Measurements from ENCODE around the gene SUMO2.

SUMO2 gene

GRCh38 chr17:75205793-75206163 is 23.0 kb upstream of the SUMO2 start:
- no peak for DNase-seq (ENCODE audit: low read depth)
- TF ChIP-seq, protein P1, sequence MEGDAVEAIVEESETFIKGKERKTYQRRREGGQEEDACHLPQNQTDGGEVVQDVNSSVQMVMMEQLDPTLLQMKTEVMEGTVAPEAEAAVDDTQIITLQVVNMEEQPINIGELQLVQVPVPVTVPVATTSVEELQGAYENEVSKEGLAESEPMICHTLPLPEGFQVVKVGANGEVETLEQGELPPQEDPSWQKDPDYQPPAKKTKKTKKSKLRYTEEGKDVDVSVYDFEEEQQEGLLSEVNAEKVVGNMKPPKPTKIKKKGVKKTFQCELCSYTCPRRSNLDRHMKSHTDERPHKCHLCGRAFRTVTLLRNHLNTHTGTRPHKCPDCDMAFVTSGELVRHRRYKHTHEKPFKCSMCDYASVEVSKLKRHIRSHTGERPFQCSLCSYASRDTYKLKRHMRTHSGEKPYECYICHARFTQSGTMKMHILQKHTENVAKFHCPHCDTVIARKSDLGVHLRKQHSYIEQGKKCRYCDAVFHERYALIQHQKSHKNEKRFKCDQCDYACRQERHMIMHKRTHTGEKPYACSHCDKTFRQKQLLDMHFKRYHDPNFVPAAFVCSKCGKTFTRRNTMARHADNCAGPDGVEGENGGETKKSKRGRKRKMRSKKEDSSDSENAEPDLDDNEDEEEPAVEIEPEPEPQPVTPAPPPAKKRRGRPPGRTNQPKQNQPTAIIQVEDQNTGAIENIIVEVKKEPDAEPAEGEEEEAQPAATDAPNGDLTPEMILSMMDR (IDR thresholded peaks at IDR 0.05; ENCODE audit: low read depth, low read length, missing control alignments): no peak
- in situ Hi-C loops (cut with HindIII; ENCODE audit: low sequenced_read_pairs): no loop called here
- peak overlapping the region; percentile 97 for H3K4me3 ChIP-seq (ENCODE audit: low read depth, low read length)

DNA sequence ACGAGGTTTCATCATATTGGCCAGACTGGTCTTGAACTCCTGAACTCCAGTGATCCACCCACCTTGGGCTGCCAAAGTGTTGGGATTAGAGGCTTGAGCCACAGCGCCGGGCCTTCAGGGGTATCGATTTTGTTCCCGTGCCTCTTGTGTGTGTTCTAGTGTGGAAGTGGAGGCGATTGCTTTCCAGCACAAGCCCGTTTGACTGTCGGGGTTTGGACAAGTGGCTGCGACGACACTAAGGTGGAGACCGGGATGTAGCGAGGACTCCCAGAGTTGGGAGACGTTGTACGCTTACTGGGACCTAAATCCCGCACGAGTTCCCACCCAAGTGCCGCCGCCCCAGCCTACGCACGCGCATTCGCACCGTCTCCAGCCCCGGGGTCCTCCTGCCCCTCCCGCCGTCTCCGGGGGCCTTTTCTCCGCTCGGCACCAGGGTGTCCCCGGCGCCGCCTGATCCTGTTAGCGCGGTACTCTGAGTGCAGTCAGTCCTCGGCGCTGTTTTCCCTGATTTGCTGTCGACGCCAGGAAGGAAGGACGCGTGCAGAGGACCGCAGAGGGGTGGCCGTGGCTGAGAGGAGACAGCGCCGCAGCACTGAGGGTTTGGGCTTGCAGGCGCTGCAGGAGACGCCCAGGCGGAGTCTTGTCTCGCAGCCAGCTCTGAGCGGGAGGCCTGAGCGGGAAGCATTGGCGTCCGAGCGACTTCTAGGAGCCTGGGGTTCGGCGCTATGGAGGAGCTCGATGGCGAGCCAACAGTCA is 22.5 kb upstream of the SUMO2 start, which contains the start of gene NUP85:
NUP85 (plus strand) TSS at position 643 of the 756 bp plus-strand sequence; CDS start at position 726, 83 bp downstream.
- H3K4me3 ChIP-seq (ENCODE audit: low read depth, low read length): peak within 1 kb of the TSS; percentile 97
- TF ChIP-seq, protein P1 (IDR thresholded peaks at IDR 0.05; ENCODE audit: low read depth, low read length, missing control alignments): no peak
- in situ Hi-C loops (cut with HindIII; ENCODE audit: low sequenced_read_pairs): no loop called here
- DNase-seq (ENCODE audit: low read depth): peak; percentile 78

GRCh38 chr17:75199886-75200618 is 17.3 kb upstream of the SUMO2 start:
- in situ Hi-C loops (cut with HindIII; ENCODE audit: low sequenced_read_pairs): no loop called here
- TF ChIP-seq, protein P1 (IDR thresholded peaks at IDR 0.05; ENCODE audit: low read depth, low read length, missing control alignments): no peak
- no peak overlapping the region for H3K4me3 ChIP-seq (ENCODE audit: low read depth, low read length)
- no peak for DNase-seq (ENCODE audit: low read depth)

DNA sequence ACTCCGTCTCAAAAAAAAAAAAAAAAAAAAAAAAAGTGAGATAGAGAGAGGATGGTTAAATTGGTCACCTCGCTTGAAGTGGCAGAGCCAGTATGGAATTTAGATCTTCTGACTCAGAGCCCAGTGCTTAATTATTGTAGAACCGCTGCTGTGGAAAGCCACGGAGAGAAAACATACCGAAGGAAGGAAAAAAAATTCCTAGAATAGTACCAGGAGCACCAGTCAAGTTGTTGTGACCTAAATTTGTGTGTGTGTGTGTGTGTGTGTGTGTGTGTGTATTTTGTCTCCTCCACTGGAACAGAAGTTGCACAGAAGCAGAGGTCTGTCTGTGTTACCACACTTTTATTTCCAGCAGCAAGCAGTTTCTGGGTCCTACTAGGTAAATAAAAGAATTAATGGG is 12.1 kb upstream of the SUMO2 start:
- TF ChIP-seq, protein P1 (IDR thresholded peaks at IDR 0.05; ENCODE audit: low read depth, low read length, missing control alignments): no peak
- H3K4me3 ChIP-seq (ENCODE audit: low read depth, low read length): no peak overlapping the region
- DNase-seq (ENCODE audit: low read depth): no peak
- in situ Hi-C loops (cut with HindIII; ENCODE audit: low sequenced_read_pairs): no loop called here

DNA sequence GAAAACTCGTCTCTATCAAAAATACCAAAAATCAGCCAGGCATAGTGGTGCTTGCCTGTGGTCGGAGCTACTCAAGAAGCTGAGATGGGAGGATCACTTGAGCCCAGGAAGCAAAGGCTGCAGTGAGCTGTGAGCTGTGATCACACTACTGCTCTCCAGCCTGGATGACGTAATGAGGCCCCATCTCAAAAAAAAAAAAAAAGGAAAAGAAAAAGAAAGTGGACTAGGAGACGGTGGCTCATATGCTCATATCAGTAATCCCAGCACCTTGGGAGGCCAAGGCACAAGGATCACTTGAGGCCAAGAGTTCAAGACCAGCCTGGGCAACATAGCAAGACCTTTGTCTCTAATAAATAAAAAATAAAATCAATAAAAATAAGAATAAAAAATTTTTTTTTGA is 8.8 kb upstream of the SUMO2 start:
- no peak overlapping the region for H3K4me3 ChIP-seq (ENCODE audit: low read depth, low read length)
- no peak for DNase-seq (ENCODE audit: low read depth)
- TF ChIP-seq, protein P1 (IDR thresholded peaks at IDR 0.05; ENCODE audit: low read depth, low read length, missing control alignments): no peak
- in situ Hi-C loops (cut with HindIII; ENCODE audit: low sequenced_read_pairs): no loop called here

- TF ChIP-seq, protein P1 (IDR thresholded peaks at IDR 0.05; ENCODE audit: low read depth, low read length, missing control alignments): no peak
- DNase-seq (ENCODE audit: low read depth): no peak
- in situ Hi-C loops (cut with HindIII; ENCODE audit: low sequenced_read_pairs): no loop called here
- H3K4me3 ChIP-seq (ENCODE audit: low read depth, low read length): no peak overlapping the region
Measured at GRCh38 chr17:75188614-75189013, 5.9 kb upstream of the SUMO2 start.

Data from astrocyte of the cerebellum (primary cell).